ENCODE results near the gene MBNL3.

GRCh38 chrX:132331000-132331399, 157.8 kb downstream of the MBNL3 start:
- TF ChIP-seq MAX (IDR thresholded peaks at IDR 0.05; ENCODE audit: insufficient read depth, insufficient read length): no peak
- TF ChIP-seq CTCF (IDR thresholded peaks at IDR 0.05; ENCODE audit: extremely low read depth in 1 of 2, insufficient read depth in 1 of 2, low read depth in 1 of 2, low read length in 2 of 2): no peak
- TF ChIP-seq EZH2 (IDR thresholded peaks at IDR 0.05; ENCODE audit: borderline replicate concordance, low read depth, low read length, severe bottlenecking): no peak
- TF ChIP-seq POLR2AphosphoS5 (IDR thresholded peaks at IDR 0.05; ENCODE audit: insufficient read depth, low read depth, low read length): no peak
- TF ChIP-seq FOS (IDR thresholded peaks at IDR 0.05; ENCODE audit: borderline replicate concordance, insufficient read depth, low read length): no peak
- no peak for TF ChIP-seq POLR2A (IDR thresholded peaks at IDR 0.05; ENCODE audit: low read depth, low read length)
- no peak for TF ChIP-seq GATA2 (IDR thresholded peaks at IDR 0.05; ENCODE audit: insufficient read depth, insufficient read length, low read depth, low read length)
